ENCODE measurements around the gene FAM168B.
"Not testable (repeated sequence)": the region's sequence is repeated elsewhere in the genome, so short reads cannot be mapped to it uniquely, and the experiment has no call there.

The FAM168B gene

DNA sequence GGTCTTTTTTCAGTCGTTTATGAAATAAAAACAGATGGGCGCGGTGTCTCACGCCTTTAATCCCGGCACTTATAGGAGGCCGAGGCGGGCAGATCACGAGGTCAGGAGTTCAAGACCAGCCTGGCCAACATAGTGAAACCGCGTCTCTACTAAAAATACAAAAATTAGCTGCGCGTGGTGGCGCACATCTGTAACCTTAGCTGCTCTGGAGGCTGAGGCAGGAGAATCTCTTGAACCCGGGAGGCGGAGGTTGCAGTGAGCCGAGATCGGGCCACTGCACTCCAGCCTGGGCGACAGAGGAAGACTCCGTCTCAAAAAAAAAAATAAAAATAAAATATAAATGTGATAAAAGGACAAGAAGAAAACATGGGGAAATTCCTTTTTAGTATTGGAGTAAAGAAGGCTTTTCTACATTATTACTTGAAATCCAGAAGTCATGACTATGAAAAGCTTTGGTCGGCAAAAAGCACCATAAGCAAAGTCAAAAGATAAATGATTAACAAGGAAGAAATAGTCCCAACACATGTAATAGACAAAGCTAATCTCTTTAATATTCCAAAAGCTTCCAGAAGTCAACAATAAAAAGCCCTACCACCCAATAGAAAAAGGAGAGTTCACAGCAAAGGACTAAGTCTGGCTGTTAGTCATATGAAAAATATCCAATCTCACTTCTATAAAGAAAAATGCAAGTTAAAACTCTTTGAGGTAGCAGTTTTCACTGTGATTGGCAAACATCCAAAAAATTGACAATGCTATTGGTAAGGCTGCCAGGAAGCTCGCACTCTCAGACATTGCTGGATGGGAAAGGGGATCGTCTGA, 1.4 kb upstream of the FAM168B start:
- DNase-seq: no peak

DNA sequence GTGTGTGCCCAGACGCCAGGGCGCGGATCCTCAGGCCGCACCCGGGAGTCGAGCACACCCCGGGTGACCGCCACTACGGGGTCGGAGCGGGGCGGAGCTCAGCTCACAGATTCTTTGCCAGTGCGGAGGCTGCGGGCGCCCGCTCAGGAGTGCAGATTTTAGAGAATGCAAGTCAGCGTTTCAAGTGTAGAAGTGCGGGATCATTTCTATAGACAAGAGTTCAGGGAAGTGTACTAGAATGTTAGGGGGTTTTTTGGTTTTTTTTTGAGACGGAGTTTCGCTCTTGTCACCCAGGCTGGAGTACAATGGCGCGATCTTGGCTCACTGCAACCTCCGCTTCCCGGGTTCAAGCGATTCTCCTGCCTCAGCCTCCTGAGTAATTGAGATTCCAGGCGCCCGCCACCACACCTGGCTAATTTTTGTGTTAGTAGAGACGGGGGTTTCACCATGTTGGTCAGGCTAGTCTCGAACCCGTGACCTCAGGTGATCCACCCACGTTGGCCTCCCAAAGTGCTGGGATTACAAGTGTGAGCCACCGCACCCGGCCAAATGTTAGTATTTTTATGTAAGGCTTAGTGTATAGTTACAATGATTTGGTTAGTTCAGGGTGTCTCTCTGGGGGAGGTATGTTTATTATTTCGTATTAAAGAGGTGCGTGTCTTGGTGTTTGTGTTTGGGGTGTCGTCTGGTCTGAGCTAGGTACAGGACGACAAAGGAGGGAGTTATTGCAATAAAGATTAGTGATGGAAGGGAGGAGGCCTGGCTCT, 619 bp upstream of the FAM168B start:
- peak in 3 of 4 experiments; percentile 76 to 88 (median 81) for DNase-seq

DNA sequence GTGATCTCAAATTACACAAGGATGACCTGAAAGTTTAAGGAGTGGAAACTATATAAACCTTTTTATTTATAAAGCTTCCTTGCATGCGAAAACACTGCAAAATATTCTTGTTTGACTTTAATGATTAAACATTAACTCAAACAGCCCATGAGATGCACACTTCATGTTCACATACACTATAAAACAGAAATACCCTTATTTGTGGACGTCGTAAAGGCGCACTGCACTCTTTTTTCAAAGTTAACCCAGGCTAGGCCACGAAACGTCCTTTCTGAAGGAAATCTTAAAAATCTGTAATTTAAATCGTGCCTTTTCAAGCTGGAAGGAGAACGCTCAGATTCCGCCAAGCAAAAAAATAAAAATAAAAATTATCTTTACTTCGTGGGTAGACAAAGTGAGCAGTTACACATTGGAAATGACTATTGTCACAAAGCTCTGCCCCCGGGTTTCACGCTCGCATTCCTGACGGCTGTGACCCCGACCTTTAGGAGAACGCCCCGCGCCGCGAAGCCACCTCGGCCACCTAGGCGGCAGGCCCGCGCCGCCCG, 728 bp downstream of the FAM168B start:
- no peak for DNase-seq

DNA sequence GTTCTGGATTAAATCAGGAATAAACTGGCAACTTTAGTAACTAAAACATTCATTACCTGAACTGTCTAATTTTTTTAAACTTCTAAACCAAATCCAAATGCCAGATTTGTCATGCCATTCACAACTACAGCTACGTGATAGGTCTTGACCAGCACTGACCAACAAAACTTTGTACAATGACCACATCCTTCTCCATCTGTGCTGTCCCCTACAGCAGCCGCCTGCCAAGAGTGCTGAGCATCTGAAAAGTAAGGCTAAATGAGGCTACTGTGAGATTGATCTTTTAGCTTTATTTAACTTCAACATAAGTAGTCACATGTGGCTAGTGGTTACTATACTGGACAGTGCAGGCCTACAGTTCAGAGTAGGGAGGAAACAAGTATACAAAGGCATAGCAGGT, 7.6 kb downstream of the FAM168B start:
- DNase-seq: no peak

- no peak for DNase-seq
Measured at GRCh38 chr2:131081190-131081589, 12.1 kb downstream of the FAM168B start.

- DNase-seq: not testable (repeated sequence)
Measured at GRCh38 chr2:131079931-131080330, 13.3 kb downstream of the FAM168B start.

GRCh38 chr2:131077966-131078365, 15.3 kb downstream of the FAM168B start:
- no peak for DNase-seq

DNA sequence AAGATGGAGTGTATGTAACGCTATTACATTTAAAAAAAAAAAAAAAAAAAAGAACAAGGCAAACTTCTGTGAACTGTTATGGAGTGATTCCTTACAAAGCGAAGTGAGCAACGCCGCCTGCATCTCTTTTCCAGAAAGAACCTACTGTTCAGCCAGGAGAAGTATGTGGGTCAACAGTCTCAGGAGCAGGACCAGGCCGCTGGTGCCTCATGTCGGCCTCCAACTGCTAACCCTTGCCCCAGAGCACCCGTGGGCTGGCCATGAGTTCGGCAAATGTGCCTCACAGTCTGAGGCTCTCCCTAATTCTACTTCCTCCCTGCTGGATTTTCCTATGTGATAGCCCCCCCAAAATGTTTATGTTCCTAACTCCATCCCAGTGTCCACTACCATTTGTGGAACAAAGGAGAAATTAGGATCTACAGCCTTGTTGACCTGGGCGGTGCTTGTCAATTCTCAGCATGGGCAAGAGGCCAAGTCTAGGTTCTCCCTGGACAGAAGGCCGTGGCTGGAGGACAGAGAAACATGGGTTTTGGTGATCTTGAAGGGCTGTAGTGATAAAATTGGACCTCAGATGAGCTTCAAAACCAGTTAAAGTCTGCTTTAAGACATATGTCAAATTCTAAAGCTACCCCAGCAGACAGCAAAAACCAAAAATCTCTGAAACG, 15.9 kb downstream of the FAM168B start:
- peak in 3 of 4 experiments; percentile 4 to 12 (median 9) for DNase-seq

- no peak for DNase-seq
Measured at GRCh38 chr2:131076707-131077106, 16.6 kb downstream of the FAM168B start.

DNA sequence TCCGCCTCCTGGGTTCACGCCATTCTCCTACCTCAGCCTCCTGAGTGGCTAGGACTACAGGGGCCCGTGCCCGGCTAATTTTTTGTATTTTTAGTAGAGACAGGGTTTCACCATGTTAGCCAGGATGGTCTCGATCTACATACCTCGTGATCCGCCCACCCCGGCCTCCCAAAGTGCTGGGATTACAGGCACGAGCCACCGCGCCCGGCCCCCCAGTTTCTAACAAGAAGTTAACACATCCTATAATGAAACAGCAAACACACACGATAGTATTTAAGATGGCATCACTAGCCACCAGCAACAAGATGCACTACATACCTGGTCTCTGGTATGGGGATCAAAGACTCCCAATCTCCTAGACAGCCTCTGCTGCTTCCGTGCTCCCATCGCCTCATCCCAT, 17.7 kb downstream of the FAM168B start:
- DNase-seq: not testable (repeated sequence)

DNA sequence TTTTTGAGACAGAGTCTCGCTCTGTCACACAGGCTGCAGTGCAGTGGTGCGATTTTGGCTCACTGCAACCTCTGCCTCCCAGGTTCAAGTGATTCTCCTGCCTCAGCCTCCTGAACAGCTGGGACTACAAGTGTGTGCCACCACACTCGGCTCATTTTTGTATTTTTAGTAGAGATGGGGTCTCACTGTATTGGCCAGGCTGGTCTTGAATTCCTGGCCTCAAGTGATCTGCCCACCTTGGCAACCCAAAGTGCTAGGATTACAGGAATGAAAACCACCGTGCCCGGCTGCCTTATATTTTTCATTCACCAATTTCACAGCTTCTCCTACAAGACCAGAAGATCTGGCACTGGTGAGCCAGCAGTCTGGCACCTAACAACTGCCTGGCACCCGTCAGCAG, 25.1 kb downstream of the FAM168B start:
- not testable (repeated sequence) for DNase-seq

DNA sequence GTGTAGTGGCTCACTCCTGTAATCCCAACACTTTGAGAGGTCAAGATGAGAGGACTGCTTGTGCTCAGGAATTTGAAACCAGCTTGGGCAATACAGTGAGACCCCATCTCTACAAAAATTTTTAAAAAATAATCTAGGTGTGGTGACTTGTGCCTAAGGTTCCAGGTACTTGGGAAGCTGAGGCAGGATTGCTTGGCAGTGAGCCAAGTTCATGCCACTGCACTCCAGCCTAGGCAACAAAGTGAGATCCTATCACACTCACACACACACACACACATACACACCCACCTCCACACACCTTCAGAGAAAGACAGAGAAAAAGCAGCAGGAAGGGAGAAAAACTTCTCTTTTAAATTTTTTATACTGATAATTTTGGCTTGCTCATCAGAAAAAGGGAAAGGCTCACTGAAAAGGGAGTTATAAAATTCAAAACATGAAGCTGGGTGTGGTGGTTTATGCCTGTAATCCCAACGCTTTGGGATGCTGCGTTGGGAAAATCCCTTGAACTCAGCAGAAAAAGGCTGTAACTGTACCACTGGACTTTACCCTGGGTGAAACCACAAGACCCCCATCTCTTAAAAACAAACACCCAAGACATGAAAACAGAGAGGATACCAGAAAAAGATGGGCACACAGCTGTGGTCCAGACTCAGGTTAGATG, 25.7 kb downstream of the FAM168B start:
- DNase-seq: no peak

- DNase-seq: no peak
Measured at GRCh38 chr2:131064589-131065512, 28.4 kb downstream of the FAM168B start.

DNA sequence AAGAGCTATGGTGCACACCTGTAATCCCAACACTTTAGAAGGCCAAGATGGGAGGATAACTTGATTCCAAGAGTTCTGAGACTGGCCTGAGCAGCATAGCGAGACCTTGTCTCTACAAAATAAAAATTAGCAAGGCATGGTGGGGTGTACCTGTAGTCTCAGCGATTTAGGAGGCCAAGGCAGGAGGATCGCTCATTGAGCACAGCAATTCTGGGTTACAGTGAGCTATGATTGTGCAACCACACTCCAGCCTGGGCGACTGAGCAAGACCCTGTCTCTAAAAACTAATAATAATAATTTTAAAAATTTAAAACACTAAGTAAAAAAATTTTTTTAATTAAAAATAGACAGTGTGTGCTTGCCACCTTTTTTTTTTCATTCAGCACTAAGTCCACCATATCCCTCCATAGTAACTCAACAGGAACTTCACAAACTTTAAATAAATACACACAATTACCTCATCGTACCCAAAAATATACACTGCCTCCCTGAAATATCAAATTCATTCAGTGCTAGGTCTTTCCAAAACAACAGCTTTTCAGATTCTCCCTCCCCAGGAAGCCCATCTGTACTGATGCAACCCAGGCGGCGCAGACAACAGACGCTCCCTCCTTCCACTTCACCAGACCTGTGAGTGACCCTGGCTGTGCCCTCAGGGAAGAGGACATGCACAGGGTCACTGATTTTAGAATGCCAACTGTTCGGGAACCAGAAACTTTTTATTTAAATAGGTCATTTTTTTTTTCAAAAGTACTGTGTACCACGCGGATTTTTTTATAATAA, 29.6 kb downstream of the FAM168B start:
- no peak for DNase-seq

- no peak for DNase-seq
Measured at GRCh38 chr2:131058920-131059319, 34.3 kb downstream of the FAM168B start.

- DNase-seq: no peak
Measured at GRCh38 chr2:131058214-131058843, 34.9 kb downstream of the FAM168B start.

GRCh38 chr2:131056932-131057287, 36.4 kb downstream of the FAM168B start:
- DNase-seq: no peak

- DNase-seq: no peak
Measured at GRCh38 chr2:131056204-131056931, 36.9 kb downstream of the FAM168B start.
